ENCODE measurements around the gene GAS7. TPM values are rescaled to one million over a fixed set of nuclear protein-coding genes. Genes with fewer than 3 reads are reported as not detected.

Gene GAS7
- total and polyA plus RNA-seq, 2 experiments from 2014 or later, result 1.9 to 10.7 TPM

DNA sequence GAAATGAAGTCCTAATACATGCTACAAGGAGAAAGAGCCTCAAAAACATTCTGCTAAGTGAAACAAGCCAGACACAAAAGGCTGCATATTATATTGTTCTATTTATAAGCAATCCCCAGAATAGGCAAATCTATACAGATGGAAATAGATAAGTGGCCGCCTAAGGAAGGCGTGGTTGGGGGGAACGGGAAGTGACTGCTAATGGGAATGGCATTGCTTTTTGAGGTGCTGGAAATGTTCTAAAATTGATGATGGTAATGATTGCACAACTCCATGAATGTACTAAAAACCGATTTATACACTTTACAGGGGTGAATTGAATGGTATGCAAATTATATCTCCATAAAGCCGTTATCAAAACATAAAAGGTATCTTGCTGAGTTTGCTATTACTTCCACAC is 67.7 kb downstream of the GAS7 start:
- Histone ChIP-seq H3K4me2 (no peak overlapping the region), H3K9me2 (ENCODE audit: insufficient read depth) (no peaks in the 10 kb centered on the region), H2AFZ (no peak overlapping the region), H3K4me3 (no peak overlapping the region), H3F3A (replicated peaks; ENCODE audit: low read depth) (0 out of 2 replicates have a peak, but pooled peaks cover 4% of the 10 kb centered on the region), H3K27me3 (ENCODE audit: insufficient read depth) (no peaks in the 10 kb centered on the region), H3K4me1 (ENCODE audit: insufficient read depth) (peaks cover 9% of the 10 kb centered on the region; the same call in 1 of the 2 replicates), H3K36me3 (ENCODE audit: insufficient read depth) (0 out of 2 replicates have a peak, but pooled peaks cover 5% of the 10 kb centered on the region), H3K79me2 (replicated peaks; ENCODE audit: insufficient read depth) (no peaks in the 10 kb centered on the region), H3K27ac (ENCODE audit: low read depth) (no peak overlapping the region), H4K20me1 (replicated peaks; ENCODE audit: insufficient read depth) (no peaks in the 10 kb centered on the region)
- H3K4me3 Mint-ChIP-seq, result no peak overlapping the region
- ATAC-seq (no peak), DNase-seq (ENCODE audit: low spot score) (no peak)
- H3K27ac Mint-ChIP-seq, result no peak overlapping the region
- no peaks in the 10 kb centered on the region for H3K9me3 Mint-ChIP-seq
- peaks cover 2% of the 10 kb centered on the region for H3K27me3 Mint-ChIP-seq (ENCODE audit: insufficient read depth, low read depth, poor library complexity)
- H3K4me1 Mint-ChIP-seq, result peaks cover 23% of the 10 kb centered on the region
- TF ChIP-seq EZH2phosphoT487 (IDR thresholded peaks at IDR 0.05; ENCODE audit: unreplicated experiment) (no peak), STAT1 (IDR thresholded peaks at IDR 0.05; ENCODE audit: unreplicated experiment) (no peak), ZNF114 (CRISPR knock-in tag; IDR thresholded peaks at IDR 0.05) (no peak), JUNB (IDR thresholded peaks at IDR 0.05; ENCODE audit: unreplicated experiment) (no peak), NANOG (IDR thresholded peaks at IDR 0.05; ENCODE audit: borderline replicate concordance) (no peak), ZNF331 (CRISPR knock-in tag; IDR thresholded peaks at IDR 0.05; ENCODE audit: low read depth) (no peak), POLR2AphosphoS5 (IDR thresholded peaks at IDR 0.05; ENCODE audit: low read depth) (no peak), CREB1 (CRISPR knock-in tag; IDR thresholded peaks at IDR 0.05; ENCODE audit: low read depth) (no peak), EZH2 (IDR thresholded peaks at IDR 0.05; ENCODE audit: low read depth, unreplicated experiment) (no peak)
- TF ChIP-seq, protein P1, sequence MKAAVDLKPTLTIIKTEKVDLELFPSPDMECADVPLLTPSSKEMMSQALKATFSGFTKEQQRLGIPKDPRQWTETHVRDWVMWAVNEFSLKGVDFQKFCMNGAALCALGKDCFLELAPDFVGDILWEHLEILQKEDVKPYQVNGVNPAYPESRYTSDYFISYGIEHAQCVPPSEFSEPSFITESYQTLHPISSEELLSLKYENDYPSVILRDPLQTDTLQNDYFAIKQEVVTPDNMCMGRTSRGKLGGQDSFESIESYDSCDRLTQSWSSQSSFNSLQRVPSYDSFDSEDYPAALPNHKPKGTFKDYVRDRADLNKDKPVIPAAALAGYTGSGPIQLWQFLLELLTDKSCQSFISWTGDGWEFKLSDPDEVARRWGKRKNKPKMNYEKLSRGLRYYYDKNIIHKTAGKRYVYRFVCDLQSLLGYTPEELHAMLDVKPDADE (IDR thresholded peaks at IDR 0.05), result no peak
- TF ChIP-seq, protein P2, sequence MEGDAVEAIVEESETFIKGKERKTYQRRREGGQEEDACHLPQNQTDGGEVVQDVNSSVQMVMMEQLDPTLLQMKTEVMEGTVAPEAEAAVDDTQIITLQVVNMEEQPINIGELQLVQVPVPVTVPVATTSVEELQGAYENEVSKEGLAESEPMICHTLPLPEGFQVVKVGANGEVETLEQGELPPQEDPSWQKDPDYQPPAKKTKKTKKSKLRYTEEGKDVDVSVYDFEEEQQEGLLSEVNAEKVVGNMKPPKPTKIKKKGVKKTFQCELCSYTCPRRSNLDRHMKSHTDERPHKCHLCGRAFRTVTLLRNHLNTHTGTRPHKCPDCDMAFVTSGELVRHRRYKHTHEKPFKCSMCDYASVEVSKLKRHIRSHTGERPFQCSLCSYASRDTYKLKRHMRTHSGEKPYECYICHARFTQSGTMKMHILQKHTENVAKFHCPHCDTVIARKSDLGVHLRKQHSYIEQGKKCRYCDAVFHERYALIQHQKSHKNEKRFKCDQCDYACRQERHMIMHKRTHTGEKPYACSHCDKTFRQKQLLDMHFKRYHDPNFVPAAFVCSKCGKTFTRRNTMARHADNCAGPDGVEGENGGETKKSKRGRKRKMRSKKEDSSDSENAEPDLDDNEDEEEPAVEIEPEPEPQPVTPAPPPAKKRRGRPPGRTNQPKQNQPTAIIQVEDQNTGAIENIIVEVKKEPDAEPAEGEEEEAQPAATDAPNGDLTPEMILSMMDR (conservative IDR thresholded peaks at IDR 0.05; ENCODE audit: low read depth in 2 of 2), result no peak
- TF ChIP-seq, protein P3, sequence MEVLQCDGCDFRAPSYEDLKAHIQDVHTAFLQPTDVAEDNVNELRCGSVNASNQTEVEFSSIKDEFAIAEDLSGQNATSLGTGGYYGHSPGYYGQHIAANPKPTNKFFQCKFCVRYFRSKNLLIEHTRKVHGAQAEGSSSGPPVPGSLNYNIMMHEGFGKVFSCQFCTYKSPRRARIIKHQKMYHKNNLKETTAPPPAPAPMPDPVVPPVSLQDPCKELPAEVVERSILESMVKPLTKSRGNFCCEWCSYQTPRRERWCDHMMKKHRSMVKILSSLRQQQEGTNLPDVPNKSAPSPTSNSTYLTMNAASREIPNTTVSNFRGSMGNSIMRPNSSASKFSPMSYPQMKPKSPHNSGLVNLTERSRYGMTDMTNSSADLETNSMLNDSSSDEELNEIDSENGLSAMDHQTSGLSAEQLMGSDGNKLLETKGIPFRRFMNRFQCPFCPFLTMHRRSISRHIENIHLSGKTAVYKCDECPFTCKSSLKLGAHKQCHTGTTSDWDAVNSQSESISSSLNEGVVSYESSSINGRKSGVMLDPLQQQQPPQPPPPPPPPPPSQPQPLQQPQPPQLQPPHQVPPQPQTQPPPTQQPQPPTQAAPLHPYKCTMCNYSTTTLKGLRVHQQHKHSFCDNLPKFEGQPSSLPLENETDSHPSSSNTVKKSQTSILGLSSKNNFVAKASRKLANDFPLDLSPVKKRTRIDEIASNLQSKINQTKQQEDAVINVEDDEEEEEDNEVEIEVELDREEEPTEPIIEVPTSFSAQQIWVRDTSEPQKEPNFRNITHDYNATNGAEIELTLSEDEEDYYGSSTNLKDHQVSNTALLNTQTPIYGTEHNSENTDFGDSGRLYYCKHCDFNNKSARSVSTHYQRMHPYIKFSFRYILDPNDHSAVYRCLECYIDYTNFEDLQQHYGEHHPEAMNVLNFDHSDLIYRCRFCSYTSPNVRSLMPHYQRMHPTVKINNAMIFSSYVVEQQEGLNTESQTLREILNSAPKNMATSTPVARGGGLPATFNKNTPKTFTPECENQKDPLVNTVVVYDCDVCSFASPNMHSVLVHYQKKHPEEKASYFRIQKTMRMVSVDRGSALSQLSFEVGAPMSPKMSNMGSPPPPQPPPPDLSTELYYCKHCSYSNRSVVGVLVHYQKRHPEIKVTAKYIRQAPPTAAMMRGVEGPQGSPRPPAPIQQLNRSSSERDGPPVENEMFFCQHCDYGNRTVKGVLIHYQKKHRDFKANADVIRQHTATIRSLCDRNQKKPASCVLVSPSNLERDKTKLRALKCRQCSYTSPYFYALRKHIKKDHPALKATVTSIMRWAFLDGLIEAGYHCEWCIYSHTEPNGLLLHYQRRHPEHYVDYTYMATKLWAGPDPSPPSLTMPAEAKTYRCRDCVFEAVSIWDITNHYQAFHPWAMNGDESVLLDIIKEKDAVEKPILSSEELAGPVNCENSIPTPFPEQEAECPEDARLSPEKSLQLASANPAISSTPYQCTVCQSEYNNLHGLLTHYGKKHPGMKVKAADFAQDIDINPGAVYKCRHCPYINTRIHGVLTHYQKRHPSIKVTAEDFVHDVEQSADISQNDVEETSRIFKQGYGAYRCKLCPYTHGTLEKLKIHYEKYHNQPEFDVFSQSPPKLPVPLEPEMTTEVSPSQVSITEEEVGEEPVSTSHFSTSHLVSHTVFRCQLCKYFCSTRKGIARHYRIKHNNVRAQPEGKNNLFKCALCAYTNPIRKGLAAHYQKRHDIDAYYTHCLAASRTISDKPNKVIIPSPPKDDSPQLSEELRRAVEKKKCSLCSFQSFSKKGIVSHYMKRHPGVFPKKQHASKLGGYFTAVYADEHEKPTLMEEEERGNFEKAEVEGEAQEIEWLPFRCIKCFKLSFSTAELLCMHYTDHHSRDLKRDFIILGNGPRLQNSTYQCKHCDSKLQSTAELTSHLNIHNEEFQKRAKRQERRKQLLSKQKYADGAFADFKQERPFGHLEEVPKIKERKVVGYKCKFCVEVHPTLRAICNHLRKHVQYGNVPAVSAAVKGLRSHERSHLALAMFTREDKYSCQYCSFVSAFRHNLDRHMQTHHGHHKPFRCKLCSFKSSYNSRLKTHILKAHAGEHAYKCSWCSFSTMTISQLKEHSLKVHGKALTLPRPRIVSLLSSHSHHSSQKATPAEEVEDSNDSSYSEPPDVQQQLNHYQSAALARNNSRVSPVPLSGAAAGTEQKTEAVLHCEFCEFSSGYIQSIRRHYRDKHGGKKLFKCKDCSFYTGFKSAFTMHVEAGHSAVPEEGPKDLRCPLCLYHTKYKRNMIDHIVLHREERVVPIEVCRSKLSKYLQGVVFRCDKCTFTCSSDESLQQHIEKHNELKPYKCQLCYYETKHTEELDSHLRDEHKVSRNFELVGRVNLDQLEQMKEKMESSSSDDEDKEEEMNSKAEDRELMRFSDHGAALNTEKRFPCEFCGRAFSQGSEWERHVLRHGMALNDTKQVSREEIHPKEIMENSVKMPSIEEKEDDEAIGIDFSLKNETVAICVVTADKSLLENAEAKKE (CRISPR knock-in tag; IDR thresholded peaks at IDR 0.05), result no peak
- no peaks in the 10 kb centered on the region for H3K36me3 Mint-ChIP-seq (ENCODE audit: low read depth)
